ENCODE data around the gene ARSJ.

ARSJ gene

GRCh38 chr4:113982181-113982580 is 2.7 kb upstream of the ARSJ start:
- no peak for DNase-seq

- no peak for DNase-seq
Observed at GRCh38 chr4:113981591-113981990, 2.1 kb upstream of the ARSJ start.

- DNase-seq, result no peak
Observed at GRCh38 chr4:113979905-113980615, 613 bp upstream of the ARSJ start.

DNA sequence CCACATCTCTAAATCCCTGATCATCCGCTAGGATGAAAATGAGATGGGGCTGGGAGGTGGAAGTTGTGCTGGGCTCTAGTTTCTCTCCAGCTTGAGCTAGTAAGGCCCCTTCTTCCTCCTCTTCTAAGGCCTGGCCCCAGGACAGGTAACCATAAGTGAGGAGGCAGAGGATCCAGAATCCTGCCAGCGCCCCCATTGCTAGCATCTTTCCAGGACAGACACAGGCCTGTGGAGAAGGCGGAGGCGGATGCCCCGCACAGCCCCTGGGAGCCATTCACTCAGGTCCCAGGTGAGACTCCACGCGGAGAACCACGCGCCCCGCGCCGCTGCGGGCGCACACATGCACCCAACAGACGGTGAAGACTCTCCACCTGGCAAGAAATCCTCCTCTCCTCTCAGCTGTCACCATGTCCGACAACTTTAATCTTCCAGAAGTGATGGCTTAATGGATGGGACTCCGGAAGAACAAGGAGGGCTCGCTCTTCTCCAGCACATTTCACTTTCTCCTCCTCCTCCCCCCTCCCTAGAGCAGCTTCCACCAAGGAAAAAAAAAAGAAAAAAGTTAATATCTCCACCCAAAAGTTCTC is 793 bp downstream of the ARSJ start:
- DNase-seq, result peak; percentile 45

GRCh38 chr4:113978105-113978504 is 1.3 kb downstream of the ARSJ start:
- DNase-seq, result no peak

DNA sequence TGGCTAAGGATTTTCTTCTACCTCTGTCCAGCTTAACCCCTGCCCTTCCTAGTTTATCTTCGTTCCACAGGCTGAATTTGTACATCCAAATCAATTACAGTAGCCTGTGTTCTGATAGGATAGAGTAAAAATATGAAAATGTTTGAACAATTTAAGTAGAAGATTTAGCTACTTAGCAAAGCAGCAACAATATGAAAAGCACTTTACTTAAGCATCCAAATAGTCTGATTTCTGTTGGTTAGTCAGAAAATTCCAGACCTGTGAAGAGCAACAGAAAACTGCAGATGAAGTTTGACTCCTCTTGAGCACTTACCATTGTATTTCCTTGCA is 2.0 kb downstream of the ARSJ start:
- DNase-seq, result no peak

- DNase-seq, result no peak
Observed at GRCh38 chr4:113976741-113977525, 2.5 kb downstream of the ARSJ start.

GRCh38 chr4:113975578-113975977 is 3.9 kb downstream of the ARSJ start:
- no peak for DNase-seq

DNA sequence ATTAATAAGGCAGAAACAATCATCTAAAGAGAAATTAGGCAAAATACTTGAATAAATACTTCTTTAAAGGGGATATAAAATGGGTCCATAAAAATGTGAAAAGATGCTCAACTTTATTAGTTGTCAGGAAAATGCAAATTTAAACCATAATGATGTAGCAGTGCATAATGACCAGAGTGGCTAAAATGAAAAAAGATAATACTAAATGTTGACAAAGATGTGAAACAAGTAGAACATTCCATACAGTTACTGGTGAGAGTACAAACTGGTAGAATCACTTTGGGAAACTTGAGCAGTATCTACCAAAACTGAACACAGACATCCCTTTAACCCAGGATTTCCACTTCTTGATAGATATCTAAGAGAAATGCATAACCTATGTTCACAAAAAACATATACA is 5.0 kb downstream of the ARSJ start:
- DNase-seq, result no peak

DNA sequence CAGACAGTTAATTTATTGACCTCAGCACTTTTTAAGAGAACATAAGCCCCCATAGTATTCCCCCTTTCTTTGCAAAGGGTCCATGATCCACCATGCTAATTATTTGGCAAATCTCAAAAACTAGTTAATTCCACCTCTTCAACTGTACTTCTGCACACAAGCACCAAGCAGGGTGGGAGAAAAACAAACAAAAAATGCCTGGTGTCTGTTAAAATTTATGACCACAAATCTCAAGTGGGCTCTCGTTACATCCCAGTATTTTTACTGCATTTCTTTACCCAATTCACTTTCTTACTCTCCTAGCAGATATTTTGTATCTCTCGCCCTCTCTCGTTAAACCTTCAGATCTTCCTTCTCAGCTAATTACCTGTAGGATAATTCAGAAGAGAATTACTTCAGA is 6.1 kb downstream of the ARSJ start:
- DNase-seq, result no peak

DNA sequence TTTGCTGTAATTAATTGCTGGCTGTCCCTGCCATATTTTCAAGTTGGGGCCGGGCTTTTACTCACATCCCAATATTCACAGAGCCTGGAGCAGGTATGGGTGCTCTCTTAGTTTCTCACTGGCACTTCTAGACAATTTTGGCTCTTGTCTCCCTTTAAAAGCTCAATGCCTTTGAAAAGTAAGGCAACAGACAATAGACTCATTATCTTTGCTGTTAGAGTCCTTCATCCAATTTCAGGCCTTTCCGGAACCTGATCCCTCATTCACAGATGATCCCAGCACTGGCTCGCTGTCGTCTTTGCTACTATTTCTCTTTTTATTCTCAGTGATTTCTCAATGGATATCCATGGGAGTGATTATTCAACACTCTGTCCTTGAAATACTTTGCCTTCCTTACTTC is 6.7 kb downstream of the ARSJ start:
- DNase-seq, result no peak

- DNase-seq, result no peak
Observed at GRCh38 chr4:113971706-113972360, 7.6 kb downstream of the ARSJ start.

GRCh38 chr4:113969709-113970334 is 9.6 kb downstream of the ARSJ start:
- no peak for DNase-seq

GRCh38 chr4:113968473-113968872 is 11.0 kb downstream of the ARSJ start:
- no peak for DNase-seq

- DNase-seq, result no peak
Observed at GRCh38 chr4:113967687-113968086, 11.8 kb downstream of the ARSJ start.

- no peak for DNase-seq
Observed at GRCh38 chr4:113962719-113963265, 16.7 kb downstream of the ARSJ start.

DNA sequence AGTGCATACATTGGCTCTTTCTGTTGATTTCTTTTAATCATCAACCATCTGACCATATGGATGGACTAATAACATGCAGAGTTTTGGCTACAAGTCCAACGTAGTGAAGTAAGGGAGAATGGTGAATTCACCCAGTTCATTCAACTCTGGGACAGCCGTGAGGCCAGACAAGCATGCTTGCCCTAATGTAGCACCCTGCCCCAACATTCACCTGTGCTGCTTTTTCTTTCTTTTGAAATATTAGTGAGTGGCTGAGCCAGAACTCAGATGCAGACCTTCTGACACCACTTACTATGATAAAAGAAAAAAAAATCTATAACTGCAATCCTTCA is 17.5 kb downstream of the ARSJ start:
- no peak for DNase-seq

DNA sequence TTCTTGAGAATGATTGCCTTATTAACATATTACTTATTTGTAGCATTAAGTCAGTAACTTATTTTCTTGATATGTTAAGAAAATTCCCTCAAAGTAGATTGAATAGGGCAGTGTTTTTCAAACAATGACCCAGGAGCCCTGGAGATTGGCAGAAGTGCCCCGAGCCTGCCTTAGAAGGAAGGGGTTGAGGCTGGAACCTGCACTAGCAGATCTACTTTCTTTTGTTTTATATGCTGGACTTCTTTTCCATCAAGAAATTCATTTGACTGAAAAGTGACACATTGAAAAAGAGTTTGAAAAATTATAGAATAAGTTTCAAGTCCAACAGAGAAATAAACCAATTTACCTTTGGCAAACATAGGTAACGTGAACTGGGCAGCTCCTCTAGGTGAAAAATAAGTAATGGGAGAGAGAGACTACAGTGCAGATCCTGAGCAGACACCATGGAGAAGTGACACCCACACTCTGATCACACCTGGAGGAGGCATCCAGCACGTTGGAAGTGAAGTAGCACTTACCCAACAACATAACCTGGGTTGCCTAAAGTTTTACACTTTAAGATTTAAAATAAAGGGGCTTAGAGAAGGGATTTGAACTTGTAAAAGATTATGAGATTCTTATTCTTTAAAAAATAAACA is 18.6 kb downstream of the ARSJ start:
- no peak for DNase-seq

DNA sequence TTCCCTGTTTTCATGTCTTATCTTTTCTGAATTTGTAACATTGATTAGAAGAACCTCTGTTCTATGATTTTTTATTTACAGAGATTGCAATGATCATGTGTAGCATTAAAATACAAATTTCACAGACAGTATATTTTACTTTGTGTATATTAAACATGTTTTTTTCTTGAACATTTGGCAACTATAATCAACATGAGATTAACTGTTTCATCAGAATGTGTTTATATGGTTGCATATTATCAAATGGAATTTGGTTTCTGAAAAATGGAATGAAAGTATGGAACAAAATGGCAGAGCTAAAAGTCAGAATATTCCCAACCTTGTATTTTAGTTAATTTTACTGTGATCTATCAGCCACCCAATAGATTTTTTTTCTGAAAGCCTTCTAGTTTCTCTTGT is 19.9 kb downstream of the ARSJ start:
- DNase-seq, result no peak

DNA sequence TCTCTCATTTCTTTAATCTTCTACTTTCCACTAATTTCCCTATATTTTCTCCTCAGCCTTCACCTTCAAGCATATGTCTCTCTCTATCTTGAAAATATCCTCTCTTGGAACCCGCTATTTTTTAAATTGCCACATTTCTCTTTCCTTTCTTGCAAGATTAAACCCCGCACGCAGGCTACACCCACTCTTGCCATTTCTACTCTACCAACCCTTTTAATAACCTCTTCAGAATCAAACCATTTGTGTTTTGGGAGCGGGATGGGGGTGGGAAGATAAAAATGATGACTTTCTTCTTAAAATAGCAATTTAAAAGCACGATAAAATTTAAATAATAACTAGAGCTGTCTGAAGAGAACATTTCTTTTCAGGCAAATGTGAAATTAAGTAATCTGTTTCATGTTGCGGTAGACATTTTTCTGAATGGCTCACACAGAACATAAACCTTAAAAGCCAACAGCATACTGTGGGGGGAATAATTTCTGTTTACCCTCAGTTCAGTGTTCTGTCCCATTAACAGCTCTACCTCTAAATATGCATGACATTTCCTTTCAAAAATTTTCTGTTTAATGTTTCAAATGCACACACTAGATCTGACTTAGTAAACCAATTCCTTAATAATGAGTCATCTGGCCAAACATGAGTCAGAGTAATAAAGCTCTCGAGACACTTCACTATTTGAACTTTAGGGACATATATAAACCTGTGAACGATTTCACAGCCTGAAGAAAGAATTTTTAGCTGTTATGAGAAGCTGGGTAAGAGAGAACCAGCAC is 20.5 kb downstream of the ARSJ start:
- DNase-seq, result no peak

GRCh38 chr4:113957956-113958355 is 21.5 kb downstream of the ARSJ start:
- no peak for DNase-seq

DNA sequence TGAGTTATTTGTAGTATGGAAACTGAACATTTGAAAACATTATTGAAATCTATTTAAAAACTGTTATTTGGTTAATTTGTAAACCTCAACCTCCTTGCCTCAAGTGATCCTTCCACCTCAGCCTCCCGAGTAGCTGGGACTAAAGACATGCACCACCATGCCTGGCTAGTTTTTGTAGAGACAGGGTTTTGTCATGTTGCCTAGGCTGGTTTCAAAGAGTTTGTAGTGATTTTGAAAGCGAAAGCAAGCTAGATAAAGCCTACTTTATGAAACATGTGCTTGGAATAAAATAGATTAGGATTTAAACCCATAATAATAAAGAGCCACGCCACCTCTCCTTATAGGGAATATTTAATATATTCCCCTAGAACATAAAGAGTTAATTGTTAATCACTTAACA is 23.5 kb downstream of the ARSJ start:
- DNase-seq, result no peak
